ENCODE data around the gene CCDC57. TPM values are rescaled to one million over a fixed set of nuclear protein-coding genes. Genes with fewer than 3 reads are reported as not detected.

Gene CCDC57
- polyA plus RNA-seq, 1 donor (not counting 4 experiments of a cell fraction or from before 2014, with no cell fraction given), result 19.2 TPM

GRCh38 chr17:82092628-82092994 lies 120.0 kb downstream of the CCDC57 start:
- Histone ChIP-seq H4K20me1 (ENCODE audit: control insufficient read depth, extremely low read depth, insufficient read depth, low read length) (peaks cover 46% of the 10 kb centered on the region), H3K4me1 (ENCODE audit: control insufficient read depth, extremely low read depth, insufficient read depth, low read length) (peaks cover 16% of the 10 kb centered on the region), H3K9me3 (ENCODE audit: control insufficient read depth, low read depth, low read length) (no peaks in the 10 kb centered on the region), H2AFZ (ENCODE audit: control insufficient read depth, low read length) (no peak overlapping the region), H3K9ac (ENCODE audit: control insufficient read depth, extremely low read depth, insufficient read depth, low read length) (no peak overlapping the region), H3K79me2 (ENCODE audit: control insufficient read depth, insufficient read depth, low read length) (peaks cover 78% of the 10 kb centered on the region), H3K27me3 (ENCODE audit: control insufficient read depth, extremely low read depth, insufficient read depth, low read length) (no peaks in the 10 kb centered on the region), H3K36me3 (ENCODE audit: control insufficient read depth in 2 of 2, extremely low read depth in 1 of 2, insufficient read depth in 2 of 2, low read length in 2 of 2) (peaks cover 51% of the 10 kb centered on the region in 2 experiments), H3K4me2 (ENCODE audit: control insufficient read depth, extremely low read depth, insufficient read depth, low read depth, low read length) (no peak overlapping the region), H3K9me1 (ENCODE audit: control insufficient read depth, extremely low read depth, insufficient read depth, low read length) (no peaks in the 10 kb centered on the region), H3K27ac (ENCODE audit: control insufficient read depth, insufficient read depth, low read length) (no peak overlapping the region), H3K4me3 (ENCODE audit: control insufficient read depth in 2 of 3, extremely low read depth in 1 of 3, insufficient read depth in 2 of 3, low read depth in 1 of 3, low read length in 3 of 3) (no peak overlapping the region)
- FAIRE-seq (no peak), DNase-seq (ENCODE audit: low read depth, low spot score) (no peak)
- TF ChIP-seq, protein P1, sequence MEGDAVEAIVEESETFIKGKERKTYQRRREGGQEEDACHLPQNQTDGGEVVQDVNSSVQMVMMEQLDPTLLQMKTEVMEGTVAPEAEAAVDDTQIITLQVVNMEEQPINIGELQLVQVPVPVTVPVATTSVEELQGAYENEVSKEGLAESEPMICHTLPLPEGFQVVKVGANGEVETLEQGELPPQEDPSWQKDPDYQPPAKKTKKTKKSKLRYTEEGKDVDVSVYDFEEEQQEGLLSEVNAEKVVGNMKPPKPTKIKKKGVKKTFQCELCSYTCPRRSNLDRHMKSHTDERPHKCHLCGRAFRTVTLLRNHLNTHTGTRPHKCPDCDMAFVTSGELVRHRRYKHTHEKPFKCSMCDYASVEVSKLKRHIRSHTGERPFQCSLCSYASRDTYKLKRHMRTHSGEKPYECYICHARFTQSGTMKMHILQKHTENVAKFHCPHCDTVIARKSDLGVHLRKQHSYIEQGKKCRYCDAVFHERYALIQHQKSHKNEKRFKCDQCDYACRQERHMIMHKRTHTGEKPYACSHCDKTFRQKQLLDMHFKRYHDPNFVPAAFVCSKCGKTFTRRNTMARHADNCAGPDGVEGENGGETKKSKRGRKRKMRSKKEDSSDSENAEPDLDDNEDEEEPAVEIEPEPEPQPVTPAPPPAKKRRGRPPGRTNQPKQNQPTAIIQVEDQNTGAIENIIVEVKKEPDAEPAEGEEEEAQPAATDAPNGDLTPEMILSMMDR (optimal IDR thresholded peaks at IDR 0.05 in 1 of 3, IDR thresholded peaks at IDR 0.05 in 1 of 3, conservative IDR thresholded peaks at IDR 0.05 in 1 of 3; ENCODE audit: extremely low read depth in 1 of 3, insufficient read depth in 2 of 3, low read length in 3 of 3), result no peak
- TF ChIP-seq EZH2 (IDR thresholded peaks at IDR 0.05; ENCODE audit: low read length), result no peak
- dilution Hi-C loops (cut with MboI; ENCODE audit: extremely low pct_ligation_motif_present, low sequenced_read_pairs), result no loop called here

GRCh38 chr17:82092094-82092586 lies 120.5 kb downstream of the CCDC57 start:
- no peak overlapping the region for H2AFZ ChIP-seq (ENCODE audit: control insufficient read depth, low read length)
- no peak overlapping the region for H3K4me2 ChIP-seq (ENCODE audit: control insufficient read depth, extremely low read depth, insufficient read depth, low read depth, low read length)
- dilution Hi-C loops (cut with MboI; ENCODE audit: extremely low pct_ligation_motif_present, low sequenced_read_pairs), result no loop called here
- H3K27ac ChIP-seq (ENCODE audit: control insufficient read depth, insufficient read depth, low read length), result no peak overlapping the region
- H3K36me3 ChIP-seq (ENCODE audit: control insufficient read depth in 2 of 2, extremely low read depth in 1 of 2, insufficient read depth in 2 of 2, low read length in 2 of 2), result peaks cover 54% of the 10 kb centered on the region in 2 experiments
- no peaks in the 10 kb centered on the region for H3K27me3 ChIP-seq (ENCODE audit: control insufficient read depth, extremely low read depth, insufficient read depth, low read length)
- H3K4me1 ChIP-seq (ENCODE audit: control insufficient read depth, extremely low read depth, insufficient read depth, low read length), result peaks cover 16% of the 10 kb centered on the region
- H3K9me3 ChIP-seq (ENCODE audit: control insufficient read depth, low read depth, low read length), result no peaks in the 10 kb centered on the region
- FAIRE-seq (no peak), DNase-seq (ENCODE audit: low read depth, low spot score) (no peak)
- H3K4me3 ChIP-seq (ENCODE audit: control insufficient read depth in 2 of 3, extremely low read depth in 1 of 3, insufficient read depth in 2 of 3, low read depth in 1 of 3, low read length in 3 of 3), result no peak overlapping the region
- TF ChIP-seq, protein P1 (optimal IDR thresholded peaks at IDR 0.05 in 1 of 3, IDR thresholded peaks at IDR 0.05 in 1 of 3, conservative IDR thresholded peaks at IDR 0.05 in 1 of 3; ENCODE audit: extremely low read depth in 1 of 3, insufficient read depth in 2 of 3, low read length in 3 of 3), result no peak
- no peak for TF ChIP-seq EZH2 (IDR thresholded peaks at IDR 0.05; ENCODE audit: low read length)
- H3K9me1 ChIP-seq (ENCODE audit: control insufficient read depth, extremely low read depth, insufficient read depth, low read length), result no peaks in the 10 kb centered on the region
- H4K20me1 ChIP-seq (ENCODE audit: control insufficient read depth, extremely low read depth, insufficient read depth, low read length), result peaks cover 46% of the 10 kb centered on the region
- no peak overlapping the region for H3K9ac ChIP-seq (ENCODE audit: control insufficient read depth, extremely low read depth, insufficient read depth, low read length)
- H3K79me2 ChIP-seq (ENCODE audit: control insufficient read depth, insufficient read depth, low read length), result peaks cover 76% of the 10 kb centered on the region

Data from keratinocyte (primary cell).